NT2/D1 (cell line): ENCODE data around the gene CAMSAP2.

Experiments
- YY1 ChIP-seq: IDR thresholded peaks from 2 replicates; pipeline ENCODE4 v1.6.1; 2011; ENCODE audit not compliant: insufficient read length, insufficient read depth
- ZNF274 ChIP-seq: IDR thresholded peaks from 2 replicates; pipeline ENCODE4 v1.6.1; 2011; ENCODE audit warnings: mild to moderate bottlenecking, low read depth, low read length

DNA sequence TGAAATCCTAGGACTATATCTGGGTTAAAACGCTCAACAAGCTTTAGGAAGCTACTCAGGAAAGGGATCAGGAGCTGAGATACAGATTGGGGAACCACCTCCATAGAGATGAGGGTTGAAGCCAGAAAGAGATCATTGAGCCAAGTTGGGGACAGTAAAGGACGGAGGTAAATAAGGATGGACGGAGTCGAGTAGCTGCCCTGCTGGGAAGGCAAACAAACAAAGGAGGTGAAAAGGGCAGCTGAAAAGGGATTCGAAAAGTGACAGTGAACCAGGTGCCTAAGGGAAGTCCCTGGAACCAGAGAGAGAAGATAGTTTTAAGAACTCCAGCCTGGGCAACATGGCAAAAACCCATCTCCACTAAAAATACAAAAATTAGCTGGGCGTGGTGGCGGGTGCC is 6.3 kb upstream of the CAMSAP2 start:
- TF ChIP-seq ZNF274 (no peak), YY1 (no peak)
